ENCODE data around the gene SEC22A.

The SEC22A gene

GRCh38 chr3:123287962-123288302 lies 86.2 kb downstream of the SEC22A start:
- DNase-seq (ENCODE audit: low read depth): no peak

- DNase-seq (ENCODE audit: low read depth): no peak
Observed at GRCh38 chr3:123289391-123290106, 87.8 kb downstream of the SEC22A start.

- DNase-seq (ENCODE audit: low read depth): no peak
Observed at GRCh38 chr3:123290107-123290930, 88.6 kb downstream of the SEC22A start.

- no peak for DNase-seq (ENCODE audit: low read depth)
Observed at GRCh38 chr3:123290962-123291361, 89.2 kb downstream of the SEC22A start.

GRCh38 chr3:123291404-123291803 lies 89.7 kb downstream of the SEC22A start:
- DNase-seq (ENCODE audit: low read depth): no peak

GRCh38 chr3:123292321-123293310 lies 90.9 kb downstream of the SEC22A start:
- DNase-seq (ENCODE audit: low read depth): no peak

GRCh38 chr3:123294296-123294938 lies 92.7 kb downstream of the SEC22A start:
- DNase-seq (ENCODE audit: low read depth): no peak

GRCh38 chr3:123295171-123295900 lies 93.6 kb downstream of the SEC22A start:
- no peak for DNase-seq (ENCODE audit: low read depth)

- no peak for DNase-seq (ENCODE audit: low read depth)
Observed at GRCh38 chr3:123295901-123296250, 94.1 kb downstream of the SEC22A start.

GRCh38 chr3:123296261-123296660 lies 94.5 kb downstream of the SEC22A start:
- DNase-seq (ENCODE audit: low read depth): no peak

GRCh38 chr3:123296836-123297626 lies 95.3 kb downstream of the SEC22A start:
- DNase-seq (ENCODE audit: low read depth): no peak

GRCh38 chr3:123297627-123297899 lies 95.8 kb downstream of the SEC22A start:
- no peak for DNase-seq (ENCODE audit: low read depth)

- no peak for DNase-seq (ENCODE audit: low read depth)
Observed at GRCh38 chr3:123298903-123299302, 97.2 kb downstream of the SEC22A start.

GRCh38 chr3:123299581-123299980 lies 97.8 kb downstream of the SEC22A start:
- DNase-seq (ENCODE audit: low read depth): no peak

GRCh38 chr3:123300056-123300455 lies 98.3 kb downstream of the SEC22A start:
- no peak for DNase-seq (ENCODE audit: low read depth)

GRCh38 chr3:123300583-123300982 lies 98.8 kb downstream of the SEC22A start:
- DNase-seq (ENCODE audit: low read depth): no peak

- DNase-seq (ENCODE audit: low read depth): no peak
Observed at GRCh38 chr3:123301331-123302184, 99.8 kb downstream of the SEC22A start.

GRCh38 chr3:123302961-123303360 lies 101.2 kb downstream of the SEC22A start:
- no peak for DNase-seq (ENCODE audit: low read depth)

GRCh38 chr3:123303976-123304560 lies 102.3 kb downstream of the SEC22A start:
- DNase-seq (ENCODE audit: low read depth): no peak

Measured in activated gamma-delta T cell treated with anti-CD3 and anti-CD28 coated beads, Interleukin-2, amount 50 U/mL, for 16 hours (primary cell).